Neural crest cell (in vitro differentiated cells): ENCODE measurements around the gene XPOT. TPM values are rescaled to one million over a fixed set of nuclear protein-coding genes. Genes with fewer than 3 reads are reported as not detected.

Source experiments
- DNase-seq: peaks from one replicate; pipeline ENCODE4 v3.0.0; 2021; ENCODE audit warnings: low read depth, mixed read lengths, low spot score
- H3K27ac Mint-ChIP-seq: one replicate; pipeline ENCODE4 v1.8.0; 2021; ENCODE audit warnings: mild to moderate bottlenecking, mixed read lengths; ENCODE audit not compliant: unreplicated experiment
- H3K27me3 Mint-ChIP-seq: 2 replicates; pipeline ENCODE4 v1.8.0; 2021; ENCODE audit warnings: low read depth, mild to moderate bottlenecking, mixed read lengths
- H3K36me3 Mint-ChIP-seq: 2 replicates; pipeline ENCODE4 v1.8.0; 2021; ENCODE audit warnings: low read depth, mild to moderate bottlenecking, mixed read lengths
- H3K4me1 Mint-ChIP-seq: 2 replicates; pipeline ENCODE4 v1.8.0; 2021; ENCODE audit warnings: mixed read lengths
- H3K4me3 Mint-ChIP-seq: one replicate; pipeline ENCODE4 v1.8.0; 2021; ENCODE audit warnings: mild to moderate bottlenecking, mixed read lengths
- H3K9me3 Mint-ChIP-seq: 2 replicates; pipeline ENCODE4 v1.8.0; 2021; ENCODE audit warnings: mixed read lengths
- CTCF ChIP-seq: fragments of 200-600 bp; sonication (generic); conservative IDR thresholded peaks from 2 replicates; pipeline ENCODE4 v1.5.0; 2021; ENCODE audit warnings: antibody characterized with exemption, mild to moderate bottlenecking
- total RNA-seq: library from RNA; stranded (reverse); gene quantifications from 2 replicates; pipeline ENCODE4 v1.2.1, GENCODE V29; 2021

Gene XPOT
- total RNA-seq, 1 donor from 2014 or later: 103 TPM

- no peaks in the 10 kb centered on the region for H3K27me3 Mint-ChIP-seq
Observed at GRCh38 chr12:64411427-64411826, 7.2 kb downstream of the XPOT start.

GRCh38 chr12:64412459-64412858, 8.3 kb downstream of the XPOT start:
- TF ChIP-seq CTCF: no peak

More at GRCh38 chr12:64411427-64411826, 7.2 kb downstream of the XPOT start:
- TF ChIP-seq CTCF: no peak
- DNase-seq: no peak
- peaks cover 16% of the 10 kb centered on the region for H3K4me1 Mint-ChIP-seq
- no peak overlapping the region for H3K4me3 Mint-ChIP-seq
- H3K36me3 Mint-ChIP-seq: peaks cover 9% of the 10 kb centered on the region
- no peak overlapping the region for H3K27ac Mint-ChIP-seq
- no peaks in the 10 kb centered on the region for H3K9me3 Mint-ChIP-seq

GRCh38 chr12:64413884-64414283, 9.7 kb downstream of the XPOT start:
- Mint-ChIP-seq H3K27ac (no peak overlapping the region), H3K9me3 (no peaks in the 10 kb centered on the region), H3K36me3 (peaks cover 14% of the 10 kb centered on the region), H3K4me3 (no peak overlapping the region), H3K27me3 (no peaks in the 10 kb centered on the region), H3K4me1 (peaks cover 5% of the 10 kb centered on the region)
- no peak for DNase-seq
- TF ChIP-seq CTCF: no peak

More at GRCh38 chr12:64412459-64412858, 8.3 kb downstream of the XPOT start:
- H3K4me1 Mint-ChIP-seq: peaks cover 8% of the 10 kb centered on the region
- no peak overlapping the region for H3K27ac Mint-ChIP-seq
- no peak overlapping the region for H3K4me3 Mint-ChIP-seq
- H3K36me3 Mint-ChIP-seq: peaks cover 11% of the 10 kb centered on the region
- H3K9me3 Mint-ChIP-seq: no peaks in the 10 kb centered on the region
- no peak for DNase-seq
- H3K27me3 Mint-ChIP-seq: no peaks in the 10 kb centered on the region

GRCh38 chr12:64418209-64418608, 14.0 kb downstream of the XPOT start:
- peaks cover 17% of the 10 kb centered on the region for H3K36me3 Mint-ChIP-seq
- DNase-seq: no peak

GRCh38 chr12:64419696-64420095, 15.5 kb downstream of the XPOT start:
- no peak overlapping the region for H3K4me3 Mint-ChIP-seq
- H3K4me1 Mint-ChIP-seq: no peaks in the 10 kb centered on the region
- no peak for TF ChIP-seq CTCF
- no peaks in the 10 kb centered on the region for H3K9me3 Mint-ChIP-seq
- H3K36me3 Mint-ChIP-seq: peaks cover 17% of the 10 kb centered on the region
- H3K27ac Mint-ChIP-seq: no peak overlapping the region
- DNase-seq: no peak
- no peaks in the 10 kb centered on the region for H3K27me3 Mint-ChIP-seq

More at GRCh38 chr12:64418209-64418608, 14.0 kb downstream of the XPOT start:
- Mint-ChIP-seq H3K4me3 (no peak overlapping the region), H3K27me3 (no peaks in the 10 kb centered on the region), H3K27ac (no peak overlapping the region), H3K9me3 (no peaks in the 10 kb centered on the region), H3K4me1 (no peaks in the 10 kb centered on the region)
- no peak for TF ChIP-seq CTCF

- H3K9me3 Mint-ChIP-seq: no peaks in the 10 kb centered on the region
- H3K36me3 Mint-ChIP-seq: peaks cover 20% of the 10 kb centered on the region
- H3K27me3 Mint-ChIP-seq: no peaks in the 10 kb centered on the region
- no peaks in the 10 kb centered on the region for H3K4me1 Mint-ChIP-seq
- DNase-seq: no peak
- TF ChIP-seq CTCF: no peak
- H3K27ac Mint-ChIP-seq: no peak overlapping the region
- no peak overlapping the region for H3K4me3 Mint-ChIP-seq
Observed at GRCh38 chr12:64427988-64428387, 23.8 kb downstream of the XPOT start.
